ENCODE data around the gene DLK1. TPM values are rescaled to one million over a fixed set of nuclear protein-coding genes. Genes with fewer than 3 reads are reported as not detected.
A peak's percentile ranks its signal among the peaks of the same experiment; 100 is the strongest.

DLK1 gene
- total RNA-seq, 1 donor from 2014 or later = 22.8 TPM

- ATAC-seq (ENCODE audit: poor library complexity) (no peak), DNase-seq (no peak)
- intact Hi-C loops (cut with DNase I) = no loop called here
Observed at GRCh38 chr14:100746326-100746725, 19.6 kb downstream of the DLK1 start.

GRCh38 chr14:100747021-100747586, 20.4 kb downstream of the DLK1 start:
- ATAC-seq (ENCODE audit: poor library complexity) (no peak), DNase-seq (no peak)
- intact Hi-C loops (cut with DNase I) = no loop called here

DNA sequence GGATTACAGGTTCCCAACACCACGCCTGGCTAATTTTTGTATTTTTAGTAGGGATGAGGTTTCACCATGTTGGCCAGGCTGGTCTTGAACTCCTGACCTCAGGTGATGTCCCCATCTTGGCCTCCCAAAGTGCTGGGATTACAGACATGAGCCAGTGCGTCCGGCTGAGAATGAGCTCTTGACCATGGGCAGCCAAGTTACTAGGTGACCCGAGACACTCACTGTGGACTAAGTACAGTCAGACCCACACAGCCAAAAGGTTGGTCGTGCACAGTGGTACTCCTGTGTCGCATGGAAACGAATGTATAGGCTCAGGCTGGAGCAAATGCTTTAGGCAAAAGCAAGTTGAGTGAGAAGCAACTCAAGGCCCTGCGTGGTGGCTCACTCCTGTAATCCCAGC, 21.0 kb downstream of the DLK1 start:
- ATAC-seq (ENCODE audit: poor library complexity) (no peak), DNase-seq (no peak)
- intact Hi-C loops (cut with DNase I) = no loop called here

GRCh38 chr14:100748403-100748802, 21.7 kb downstream of the DLK1 start:
- DNase-seq = no peak
- intact Hi-C loops (cut with DNase I) = no loop called here
- no peak for ATAC-seq (ENCODE audit: poor library complexity)

DNA sequence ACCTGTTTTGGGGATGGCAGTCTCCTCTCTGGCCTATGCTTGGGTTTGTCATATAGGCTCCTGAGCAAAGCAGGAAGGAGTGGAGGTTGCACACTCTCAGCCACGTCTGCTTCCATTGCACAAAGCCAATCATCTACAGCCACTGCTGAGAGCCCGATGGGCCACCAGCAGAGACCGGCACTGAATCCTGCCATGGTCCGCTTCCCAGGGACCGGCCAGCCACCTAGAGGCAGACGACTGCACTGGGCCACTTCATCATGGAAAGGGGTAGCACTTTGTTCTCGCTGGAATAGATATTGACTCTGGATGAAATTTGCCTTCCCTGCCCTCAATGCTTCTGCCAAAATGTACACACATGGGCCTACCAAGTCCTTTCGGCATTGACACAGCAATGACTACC, 22.3 kb downstream of the DLK1 start:
- intact Hi-C loops (cut with DNase I) = no loop called here
- DNase-seq = no peak
- ATAC-seq (ENCODE audit: poor library complexity) = no peak

DNA sequence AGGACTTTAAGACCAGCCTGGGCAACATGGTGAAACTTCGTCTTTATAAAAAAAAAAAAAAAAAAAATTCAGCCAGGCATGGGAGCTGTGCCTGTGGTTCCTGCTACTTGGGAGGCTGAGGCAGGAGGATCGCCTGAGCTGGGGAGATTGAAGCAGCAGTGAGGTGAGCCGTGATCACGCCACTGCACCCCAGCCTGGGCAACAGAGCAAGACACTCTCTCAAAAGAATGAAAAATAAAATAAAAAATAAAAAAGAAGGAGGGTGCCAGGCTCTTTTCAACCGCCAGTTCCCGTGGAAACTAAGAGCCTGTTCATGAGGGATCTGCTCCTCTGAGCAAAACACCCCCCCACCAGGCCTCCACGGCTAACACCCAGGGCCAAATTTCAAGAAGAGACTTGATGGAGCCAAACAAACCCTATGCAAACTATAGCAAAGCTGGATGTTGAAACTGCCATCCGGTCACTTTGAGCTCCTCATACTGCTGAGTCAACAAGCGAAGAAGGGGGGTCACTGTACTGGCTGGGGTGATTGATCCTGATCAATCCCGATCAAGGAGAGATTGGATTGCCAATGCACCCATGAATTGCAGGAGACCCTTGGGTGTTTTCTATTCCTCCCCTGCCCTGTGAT, 23.4 kb downstream of the DLK1 start:
- intact Hi-C loops (cut with DNase I) = no loop called here
- ATAC-seq (ENCODE audit: poor library complexity) (no peak), DNase-seq (no peak)

DNA sequence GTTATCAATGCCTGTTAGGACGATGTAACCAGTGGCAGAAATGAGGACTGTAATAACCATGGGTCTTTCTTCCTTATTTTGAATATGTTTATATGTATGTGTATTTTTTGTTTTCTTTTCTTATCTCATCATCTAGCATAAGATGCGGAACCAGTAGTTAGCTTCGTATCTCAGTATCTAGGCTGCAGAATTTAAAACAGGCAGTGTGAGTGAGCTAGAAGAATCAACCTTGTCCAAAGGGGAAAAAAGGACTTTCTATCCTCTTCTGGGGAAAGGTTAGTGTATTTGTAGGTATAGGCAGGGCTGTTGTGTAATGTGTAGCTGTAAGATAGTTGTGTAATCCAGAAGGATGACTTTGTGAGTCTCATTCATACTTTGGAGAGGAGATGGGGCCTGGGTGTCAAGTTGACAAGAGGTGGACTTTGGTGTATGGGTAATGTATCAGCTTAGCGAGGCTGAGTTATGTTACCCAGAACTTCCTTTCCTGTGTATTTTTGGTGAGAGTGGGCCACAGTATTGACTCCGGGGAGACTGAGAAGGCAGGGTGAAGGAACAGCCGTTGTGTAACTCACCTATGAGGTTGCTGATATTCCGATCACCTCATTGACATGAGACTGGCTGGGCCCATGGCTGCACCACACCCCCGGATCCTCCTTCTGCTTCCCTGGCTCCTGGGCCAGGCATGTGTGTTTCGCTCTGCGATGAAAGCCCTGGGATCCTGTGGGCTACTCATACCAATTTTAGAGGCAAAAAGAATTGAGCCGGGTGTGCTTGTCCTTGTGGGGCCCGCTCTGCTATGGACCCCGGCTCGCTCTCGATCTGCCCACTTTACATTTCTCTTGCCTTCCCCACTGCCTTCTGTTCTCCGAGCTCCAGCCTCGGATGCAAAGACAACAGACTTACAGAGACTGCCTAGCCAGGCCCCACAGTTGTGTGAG, 24.3 kb downstream of the DLK1 start:
- intact Hi-C loops (cut with DNase I) = no loop called here
- DNase-seq = no peak
- no peak for ATAC-seq (ENCODE audit: poor library complexity)

GRCh38 chr14:100754020-100754419, 27.3 kb downstream of the DLK1 start:
- DNase-seq (no peak), ATAC-seq (ENCODE audit: poor library complexity) (no peak)
- intact Hi-C loops (cut with DNase I) = no loop called here

GRCh38 chr14:100755649-100756048, 29.0 kb downstream of the DLK1 start:
- no peak for ATAC-seq (ENCODE audit: poor library complexity)

DNA sequence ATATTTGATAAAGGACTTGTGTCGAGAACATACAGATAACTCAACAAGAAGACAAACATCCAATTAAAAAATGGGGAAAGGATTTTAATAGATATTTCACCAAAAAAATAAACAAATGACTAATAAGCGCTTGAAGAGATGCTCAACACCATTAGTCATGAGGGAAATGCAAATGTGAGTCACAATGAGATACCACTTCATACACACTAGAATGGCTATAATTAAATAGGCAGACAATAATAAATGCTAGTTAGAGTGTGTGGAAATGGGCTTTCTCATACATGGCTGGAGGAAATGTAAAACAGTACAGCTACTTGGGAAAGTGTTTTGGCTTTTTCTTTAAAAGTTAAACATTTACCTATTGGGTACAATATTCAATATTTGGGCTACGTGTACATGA, 34.8 kb downstream of the DLK1 start:
- DNase-seq (no peak), ATAC-seq (ENCODE audit: poor library complexity) (no peak)
- intact Hi-C loops (cut with DNase I) = no loop called here

More at GRCh38 chr14:100755649-100756048, 29.0 kb downstream of the DLK1 start:
- DNase-seq = no peak
- intact Hi-C loops (cut with DNase I) = no loop called here

- no peak for ATAC-seq (ENCODE audit: poor library complexity)
- intact Hi-C loops (cut with DNase I) = no loop called here
- DNase-seq = no peak
Observed at GRCh38 chr14:100762089-100762515, 35.4 kb downstream of the DLK1 start.

DNA sequence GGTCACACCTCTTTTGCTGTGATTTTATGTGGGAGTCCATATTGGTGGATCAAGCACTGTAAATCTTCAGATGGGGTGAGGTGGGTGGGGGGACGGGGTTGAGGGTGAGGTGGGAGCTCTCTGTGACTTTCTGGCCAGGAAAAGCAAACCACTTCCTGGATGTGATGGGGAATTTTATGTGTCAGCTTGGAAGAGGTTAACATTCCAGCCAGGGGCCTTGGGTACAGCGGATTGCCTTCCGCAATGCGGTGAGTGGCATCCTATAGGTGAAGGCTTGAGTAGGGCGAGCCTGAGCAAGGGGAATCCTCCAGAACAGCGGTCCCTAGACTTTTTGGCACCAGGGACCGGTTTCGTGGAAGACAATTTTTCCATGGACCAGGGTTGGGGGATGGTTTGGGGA, 36.2 kb downstream of the DLK1 start:
- intact Hi-C loops (cut with DNase I) = no loop called here
- peak; percentile 10 for DNase-seq
- ATAC-seq (ENCODE audit: poor library complexity) = no peak

DNA sequence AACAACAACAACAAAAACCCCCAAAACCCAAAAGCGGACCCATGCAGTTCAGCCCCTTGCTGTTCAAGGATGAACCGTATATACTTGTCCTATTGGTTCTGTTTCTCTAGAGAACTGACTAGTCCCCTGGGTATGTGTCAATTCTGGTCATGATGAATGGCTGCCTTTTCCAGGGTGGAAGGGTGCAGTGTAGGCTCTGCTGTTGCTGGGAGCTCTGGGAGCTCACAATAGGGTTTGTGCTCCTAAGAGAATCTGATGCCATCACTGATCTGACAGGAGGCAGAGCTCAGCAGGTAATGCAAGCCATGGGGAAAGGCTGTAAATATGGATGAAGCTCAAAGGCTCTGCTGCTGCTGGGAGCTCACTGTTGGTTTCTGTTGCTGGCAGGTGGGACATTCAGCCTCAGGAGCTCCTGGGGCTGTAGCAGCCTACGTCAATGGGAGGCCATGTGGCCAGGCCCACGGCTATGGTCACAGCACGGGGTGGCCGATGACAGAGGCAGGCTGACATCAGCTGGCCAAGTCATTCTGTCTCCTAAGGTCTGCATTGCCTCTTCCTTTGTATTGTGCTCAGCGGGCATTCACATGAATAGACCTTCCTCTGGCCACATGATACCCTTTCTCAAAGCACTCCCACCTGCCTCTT, 37.9 kb downstream of the DLK1 start:
- no peak for ATAC-seq (ENCODE audit: poor library complexity)
- DNase-seq = peak; percentile 16
- intact Hi-C loops (cut with DNase I) = no loop called here

- DNase-seq (no peak), ATAC-seq (ENCODE audit: poor library complexity) (no peak)
- intact Hi-C loops (cut with DNase I) = no loop called here
Observed at GRCh38 chr14:100765296-100765695, 38.6 kb downstream of the DLK1 start.

- peak; percentile 14 for DNase-seq
- intact Hi-C loops (cut with DNase I) = no loop called here
- ATAC-seq (ENCODE audit: poor library complexity) = no peak
Observed at GRCh38 chr14:100765991-100766390, 39.3 kb downstream of the DLK1 start.

DNA sequence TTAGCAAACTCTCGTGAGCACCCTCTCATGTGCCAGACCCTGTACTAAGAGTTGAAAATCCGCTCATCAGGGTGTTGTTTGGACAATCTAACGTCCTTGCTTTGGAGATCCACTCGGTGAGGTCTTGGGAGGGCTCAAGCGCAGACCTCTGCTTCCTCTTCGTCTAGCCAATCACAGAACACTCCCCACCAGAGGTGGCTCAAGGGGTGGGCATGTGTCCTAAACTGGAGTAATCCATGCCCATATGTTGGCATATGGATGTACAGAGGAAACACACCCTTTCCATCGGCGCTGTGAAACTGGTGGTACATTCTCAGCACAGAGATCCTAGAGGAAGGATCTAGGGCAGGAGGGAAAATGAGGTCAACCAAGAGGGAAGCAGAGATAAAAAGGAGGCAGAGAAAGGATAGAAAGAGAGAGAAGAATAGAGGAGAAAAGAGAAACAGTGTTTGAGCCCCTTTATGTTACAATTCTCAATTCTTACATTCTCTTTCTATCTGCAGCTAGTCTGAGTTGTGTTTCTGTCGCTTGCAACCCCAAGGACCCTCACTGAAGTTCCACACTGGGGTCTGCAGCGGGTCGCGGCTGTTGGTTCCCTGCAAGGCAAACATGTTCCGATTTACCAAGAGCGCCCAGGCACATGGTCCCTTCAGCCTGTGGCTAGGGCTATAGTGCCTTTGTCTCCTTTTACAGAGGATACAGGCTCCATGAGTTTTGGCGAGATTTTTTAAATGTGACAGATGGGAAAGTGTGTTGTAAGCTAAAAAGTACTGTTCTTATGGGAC, 40.5 kb downstream of the DLK1 start:
- DNase-seq = peak; percentile 24
- intact Hi-C loops (cut with DNase I) = no loop called here
- no peak for ATAC-seq (ENCODE audit: poor library complexity)

DNA sequence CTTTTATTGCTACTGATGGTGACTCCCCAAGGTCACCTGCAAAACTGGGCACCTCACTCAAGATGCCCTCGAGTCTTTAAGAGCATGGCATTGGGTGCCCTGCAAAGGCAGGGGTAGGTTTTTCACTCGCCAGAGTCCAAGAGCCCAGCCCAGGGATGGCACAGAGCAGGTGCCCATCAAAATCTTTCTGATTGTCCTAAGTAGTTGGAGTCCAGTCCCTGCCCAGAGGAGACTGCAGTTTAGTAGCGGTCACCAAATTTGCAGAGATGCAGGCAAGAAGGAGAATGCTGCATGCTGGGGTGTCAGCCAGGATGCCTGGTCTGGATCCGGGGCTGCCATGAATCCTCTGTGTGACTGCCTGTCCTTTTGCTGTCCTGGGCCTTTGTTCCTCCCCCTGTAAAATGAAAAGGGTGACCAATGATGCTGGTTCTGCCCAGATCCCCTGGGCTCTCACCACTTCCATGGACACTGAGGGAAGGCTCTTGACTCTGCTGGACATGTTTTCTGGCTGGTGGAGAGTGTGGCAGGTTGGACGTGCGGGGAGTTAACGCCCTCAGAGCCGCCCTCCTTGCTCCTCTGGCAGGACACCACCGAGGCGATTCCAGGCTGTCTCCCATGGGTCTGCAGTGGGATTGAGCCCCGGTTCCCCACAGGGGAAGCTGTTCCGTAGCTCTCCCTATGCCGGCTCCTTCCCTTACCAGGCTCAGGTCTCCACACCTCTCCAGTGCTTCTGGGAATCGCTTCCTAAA, 41.3 kb downstream of the DLK1 start:
- DNase-seq (peak; percentile 18), ATAC-seq (ENCODE audit: poor library complexity) (no peak)
- intact Hi-C loops (cut with DNase I) = no loop called here

Measured in Right ventricle myocardium superior (tissue), 1 donor.